COLO668 (cell line): ENCODE data around the gene SMAD3.
A peak's percentile ranks its signal among the peaks of the same experiment; 100 is the strongest.
"Not testable (repeated sequence)": the region's sequence is repeated elsewhere in the genome, so short reads cannot be mapped to it uniquely, and the experiment has no call there.

ENCODE experiments used
- DNase-seq: peaks from one replicate; lab custom pipeline; 2025; ENCODE audit not compliant: unreplicated experiment; lab: John Stamatoyannopoulos, UW

Gene SMAD3

GRCh38 chr15:67107014-67107812 is 41.8 kb downstream of the SMAD3 start:
- no peak for DNase-seq

GRCh38 chr15:67108122-67108961 is 42.9 kb downstream of the SMAD3 start:
- no peak for DNase-seq

GRCh38 chr15:67109141-67110034 is 44.0 kb downstream of the SMAD3 start:
- DNase-seq = no peak

- no peak for DNase-seq
These were observed 45.0 kb downstream of the SMAD3 start for GRCh38 chr15:67110361-67110781.

- no peak for DNase-seq
These were observed 45.8 kb downstream of the SMAD3 start for GRCh38 chr15:67110958-67111864.

GRCh38 chr15:67114046-67114445 is 48.6 kb downstream of the SMAD3 start:
- no peak for DNase-seq

- DNase-seq = peak; percentile 33
These were observed 49.6 kb downstream of the SMAD3 start for GRCh38 chr15:67114846-67115585.

- DNase-seq = no peak
These were observed 50.2 kb downstream of the SMAD3 start for GRCh38 chr15:67115586-67115969.

- DNase-seq = no peak
These were observed 51.3 kb downstream of the SMAD3 start for GRCh38 chr15:67116742-67117141.

- no peak for DNase-seq
These were observed 52.0 kb downstream of the SMAD3 start for GRCh38 chr15:67117370-67117769.

GRCh38 chr15:67118808-67119207 is 53.4 kb downstream of the SMAD3 start:
- no peak for DNase-seq

GRCh38 chr15:67119238-67119846 is 53.9 kb downstream of the SMAD3 start:
- no peak for DNase-seq

- DNase-seq = no peak
These were observed 54.8 kb downstream of the SMAD3 start for GRCh38 chr15:67120009-67120838.

GRCh38 chr15:67120839-67121643 is 55.6 kb downstream of the SMAD3 start:
- DNase-seq = peak; percentile 14

GRCh38 chr15:67121644-67122605 is 56.5 kb downstream of the SMAD3 start:
- DNase-seq = no peak

GRCh38 chr15:67122816-67123215 is 57.4 kb downstream of the SMAD3 start:
- not testable (repeated sequence) for DNase-seq
